ENCODE measurements around the gene ELFN2. TPM values are rescaled to one million over a fixed set of nuclear protein-coding genes. Genes with fewer than 3 reads are reported as not detected.

Gene ELFN2
- total and polyA plus RNA-seq, 9 donors: 0.01 to 0.05 (median 0.03) TPM; not detected in 5

DNA sequence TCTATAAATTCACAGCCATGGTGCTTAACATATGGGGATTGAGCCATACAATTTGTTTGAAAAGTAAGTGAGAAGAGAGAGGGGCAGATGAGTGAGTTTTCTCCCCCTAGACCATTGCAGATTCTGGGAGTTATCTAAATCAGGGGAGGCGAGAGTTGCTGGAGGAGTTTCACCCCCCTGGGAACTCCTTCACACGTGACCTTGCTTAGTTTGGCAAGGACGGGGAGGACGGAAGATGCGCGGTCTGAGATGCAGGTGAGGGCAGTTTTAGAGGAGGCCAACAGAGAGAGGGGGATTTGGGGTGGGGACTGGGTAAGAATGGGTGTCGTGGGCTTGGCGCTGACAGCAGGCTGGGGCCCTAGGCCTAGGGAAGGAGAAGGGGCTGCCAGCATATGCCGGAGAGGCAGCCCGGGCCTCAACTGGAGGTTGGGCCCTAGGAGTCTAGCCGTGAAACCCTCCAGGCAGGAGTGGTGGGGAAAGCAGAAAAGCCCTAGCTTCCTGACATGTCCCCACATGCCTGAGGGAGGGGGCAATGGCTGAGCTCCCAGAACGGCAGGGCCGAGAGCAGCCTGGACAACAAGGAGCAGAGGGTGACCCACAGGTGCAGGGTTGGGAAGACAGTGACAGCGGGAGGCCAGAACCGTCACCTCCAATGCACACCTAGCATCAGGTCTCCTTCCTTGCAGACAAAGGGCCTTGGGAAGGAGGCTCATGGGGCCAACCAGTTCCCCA, 63.9 kb downstream of the ELFN2 start:
- intact Hi-C loops (cut with DNase I): no loop called here
- no peak overlapping the region for H3K27ac ChIP-seq
- no peaks in the 10 kb centered on the region for H3K27me3 ChIP-seq
- H3K36me3 ChIP-seq: no peaks in the 10 kb centered on the region
- DNase-seq: no peak
- H3K9me3 ChIP-seq: no peaks in the 10 kb centered on the region
- H3K4me3 ChIP-seq: no peak overlapping the region
- WGBS, 3 donors: 46 to 52% (median 47%) methylated on average over 15 of the region's 15 CpGs
- no peaks in the 10 kb centered on the region for H3K4me1 ChIP-seq (ENCODE audit: insufficient read depth)
- no peak for TF ChIP-seq CTCF (IDR thresholded peaks at IDR 0.05)
- TF ChIP-seq POLR2A (IDR thresholded peaks at IDR 0.05): no peak
- TF ChIP-seq EP300 (IDR thresholded peaks at IDR 0.05): no peak

DNA sequence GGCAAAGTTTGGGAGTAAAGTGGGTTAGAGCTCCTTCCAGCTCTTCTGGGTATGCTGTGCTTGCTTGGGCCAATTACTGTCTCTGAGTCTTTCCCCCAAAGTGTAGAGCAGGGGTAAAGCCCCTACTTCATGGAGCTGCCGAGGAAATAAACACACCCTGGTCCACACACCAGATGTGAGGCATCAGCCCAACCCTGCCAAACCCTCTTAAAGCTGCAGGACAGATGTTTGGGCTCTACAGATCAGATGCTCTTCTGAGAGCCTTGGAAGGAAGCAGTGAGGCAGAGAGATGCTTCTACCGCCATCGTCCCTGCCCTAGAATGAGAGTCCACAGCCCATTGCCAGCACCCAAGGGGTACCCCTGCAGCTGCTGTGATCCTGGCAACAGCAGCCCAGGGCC, 64.7 kb downstream of the ELFN2 start:
- WGBS, 3 donors: 19 to 30% (median 21%) methylated on average over 3 of the region's 3 CpGs
- Histone ChIP-seq H3K9me3 (no peaks in the 10 kb centered on the region), H3K27ac (no peak overlapping the region), H3K4me3 (no peak overlapping the region), H3K36me3 (no peaks in the 10 kb centered on the region), H3K4me1 (ENCODE audit: insufficient read depth) (no peaks in the 10 kb centered on the region), H3K27me3 (no peaks in the 10 kb centered on the region)
- intact Hi-C loops (cut with DNase I): no loop called here
- TF ChIP-seq EP300 (IDR thresholded peaks at IDR 0.05) (no peak), CTCF (IDR thresholded peaks at IDR 0.05) (no peak), POLR2A (IDR thresholded peaks at IDR 0.05) (no peak)
- no peak for DNase-seq

GRCh38 chr22:37358917-37359316, 68.4 kb downstream of the ELFN2 start:
- Histone ChIP-seq H3K27ac (no peak overlapping the region), H3K27me3 (no peaks in the 10 kb centered on the region), H3K9me3 (no peaks in the 10 kb centered on the region), H3K36me3 (no peaks in the 10 kb centered on the region), H3K4me1 (ENCODE audit: insufficient read depth) (no peaks in the 10 kb centered on the region), H3K4me3 (no peak overlapping the region)
- no peak for DNase-seq
- TF ChIP-seq POLR2A (IDR thresholded peaks at IDR 0.05): no peak
- no peak for TF ChIP-seq EP300 (IDR thresholded peaks at IDR 0.05)
- no peak for TF ChIP-seq CTCF (IDR thresholded peaks at IDR 0.05)
- intact Hi-C loops (cut with DNase I): no loop called here
- WGBS, 3 donors: 79% methylated on average over 8 of the region's 8 CpGs

GRCh38 chr22:37358386-37358785, 68.9 kb downstream of the ELFN2 start:
- 88 to 92% (median 89%) methylated on average over 11 of the region's 11 CpGs for WGBS, 3 donors
- no peak for TF ChIP-seq CTCF (IDR thresholded peaks at IDR 0.05)
- no peak for TF ChIP-seq EP300 (IDR thresholded peaks at IDR 0.05)
- TF ChIP-seq POLR2A (IDR thresholded peaks at IDR 0.05): no peak
- Histone ChIP-seq H3K36me3 (no peaks in the 10 kb centered on the region), H3K4me3 (no peak overlapping the region), H3K9me3 (no peaks in the 10 kb centered on the region), H3K4me1 (ENCODE audit: insufficient read depth) (no peaks in the 10 kb centered on the region), H3K27me3 (no peaks in the 10 kb centered on the region), H3K27ac (no peak overlapping the region)
- intact Hi-C loops (cut with DNase I): no loop called here
- DNase-seq: no peak
